CD14-positive monocyte (primary cell): ENCODE results near the gene MACROD2. TPM values are rescaled to one million over a fixed set of nuclear protein-coding genes. Genes with fewer than 3 reads are reported as not detected.

Experiments used
- DNase-seq, 3 donors: peaks; one replicate each; pipeline ENCODE4 v3.0.0-alpha.2; 2011 to 2022
- H2AFZ ChIP-seq: 2 replicates; pipeline ENCODE4 v1.6.0; 2012; ENCODE audit warnings: mild to moderate bottlenecking, low read depth, low read length, inconsistent platforms; ENCODE audit not compliant: insufficient read depth, poor library complexity, severe bottlenecking
- H3K27ac ChIP-seq, 2 donors: 1 replicate in 1 of 2; 2 replicates in 1 of 2; pipeline ENCODE4 v1.5.1; 2012 to 2013; ENCODE audit warnings: low read length in 2 of 2, control low read depth in 1 of 2, inconsistent platforms in 1 of 2, low read depth in 1 of 2, mild to moderate bottlenecking in 1 of 2
- H3K27me3 ChIP-seq, 2 donors: one replicate each; pipeline versions ENCODE4 v1.6.0 to v1.6.1; 2011 to 2013; ENCODE audit warnings: low read length in 2 of 2; ENCODE audit not compliant: control insufficient read depth in 2 of 2, insufficient read depth in 2 of 2
- H3K36me3 ChIP-seq, 2 donors: replicated peaks in 1 of 2; 1 replicate in 1 of 2; 2 replicates in 1 of 2; pipeline versions ENCODE4 v1.5.1 to v1.6.1; 2012 to 2013; ENCODE audit warnings: low read length in 2 of 2, control low read depth in 1 of 2, inconsistent platforms in 1 of 2, mild to moderate bottlenecking in 1 of 2; ENCODE audit not compliant: insufficient read depth in 2 of 2, control insufficient read depth in 1 of 2
- H3K4me1 ChIP-seq, 2 donors: 1 replicate in 1 of 2; 2 replicates in 1 of 2; pipeline versions ENCODE4 v1.5.1 to v1.6.1; 2012 to 2013; ENCODE audit warnings: low read length in 2 of 2, control low read depth in 1 of 2, inconsistent platforms in 1 of 2, mild to moderate bottlenecking in 1 of 2, moderate library complexity in 1 of 2; ENCODE audit not compliant: insufficient read depth in 2 of 2, control insufficient read depth in 1 of 2
- H3K4me2 ChIP-seq: replicated peaks from 2 replicates; pipeline ENCODE3; 2012; ENCODE audit warnings: low read length, moderate library complexity, mild to moderate bottlenecking; ENCODE audit not compliant: poor library complexity, severe bottlenecking; ENCODE audit errors: extremely low read depth
- H3K4me3 ChIP-seq, 3 experiments: fragments of 200-600 bp in 1 of 3; sonication (generic) in 1 of 3; replicated peaks in 1 of 3; 1 replicate in 2 of 3; 2 replicates in 1 of 3; pipeline ENCODE4 v1.5.1; 2011 to 2013; ENCODE audit warnings: low read length in 3 of 3, mild to moderate bottlenecking in 3 of 3, control low read depth in 2 of 3, low read depth in 2 of 3, inconsistent platforms in 1 of 3, moderate library complexity in 1 of 3
- H3K79me2 ChIP-seq: 2 replicates; pipeline ENCODE4 v1.6.0; 2012; ENCODE audit warnings: mild to moderate bottlenecking, control low read depth, inconsistent platforms, low read length, moderate library complexity; ENCODE audit not compliant: insufficient read depth
- H3K9ac ChIP-seq: 2 replicates; pipeline ENCODE4 v1.6.0; 2017; ENCODE audit warnings: low read length, mild to moderate bottlenecking; ENCODE audit not compliant: insufficient read depth, poor library complexity, severe bottlenecking
- H3K9me3 ChIP-seq, 2 donors: replicated peaks in 1 of 2; 1 replicate in 1 of 2; 2 replicates in 1 of 2; pipeline versions ENCODE4 v1.5.1 to v1.6.1; 2012 to 2013; ENCODE audit warnings: low read length in 2 of 2, control low read depth in 1 of 2; ENCODE audit not compliant: control insufficient read depth in 1 of 2, insufficient read depth in 1 of 2
- H4K20me1 ChIP-seq: 2 replicates; pipeline ENCODE4 v1.6.0; 2012; ENCODE audit warnings: mild to moderate bottlenecking, low read length, control low read depth, moderate library complexity; ENCODE audit not compliant: insufficient read depth
- H3K27ac Mint-ChIP-seq, 7 donors: one replicate each; pipeline ENCODE4 v1.8.0; 2020; ENCODE audit warnings: mild to moderate bottlenecking in 7 of 7, mixed read lengths in 7 of 7, moderate library complexity in 6 of 7, inconsistent platforms in 2 of 7
- H3K27me3 Mint-ChIP-seq, 3 donors: one replicate each; pipeline ENCODE4 v1.8.0; 2021 to 2022; ENCODE audit warnings: low read depth in 3 of 3, mild to moderate bottlenecking in 3 of 3, mixed read lengths in 3 of 3, moderate library complexity in 3 of 3, inconsistent platforms in 1 of 3
- H3K36me3 Mint-ChIP-seq, 2 donors: one replicate each; pipeline ENCODE4 v1.8.0; 2020; ENCODE audit warnings: mixed read lengths in 2 of 2, inconsistent platforms in 1 of 2, mild to moderate bottlenecking in 1 of 2
- H3K4me1 Mint-ChIP-seq: one replicate; pipeline ENCODE4 v1.8.0; 2020; ENCODE audit warnings: mild to moderate bottlenecking, mixed read lengths
- H3K4me3 Mint-ChIP-seq, 2 donors: one replicate each; pipeline ENCODE4 v1.8.0; 2020; ENCODE audit warnings: mild to moderate bottlenecking in 2 of 2, mixed read lengths in 2 of 2, moderate library complexity in 1 of 2
- H3K9me3 Mint-ChIP-seq, 7 donors: one replicate each; pipeline ENCODE4 v1.8.0; 2020 to 2022; ENCODE audit warnings: mixed read lengths in 7 of 7, mild to moderate bottlenecking in 6 of 7, moderate library complexity in 6 of 7, inconsistent platforms in 2 of 7
- WGBS: methylation state at CpG from one replicate; pipeline ENCODE4 v1.1.5; 2013; ENCODE audit warnings: missing lambda C conversion rate; ENCODE audit not compliant: insufficient coverage; 5-methylcytosine and 5-hydroxymethylcytosine counted together
- intact Hi-C, 2 donors: fragments of 100-400 bp; cut with micrococcal nuclease; formaldehyde crosslinking; loops; one replicate each; pipeline versions ENCODE4 v1.15.0 to v1.15.1; 2023
- polyA plus RNA-seq, 3 donors: library from polyadenylated mRNA; depleted of rRNA in 1 of 3; unstranded in 2 of 3; stranded (reverse) in 1 of 3; fragments of 300-500 nt in 2 of 3; fragments of >200 nt in 1 of 3; fragmentation: Illumina TruSeq in 2 of 3; gene quantifications; 1 replicate in 2 of 3; 2 replicates in 1 of 3; pipeline ENCODE4 v1.2.3, GENCODE V29; 2012 to 2021
- TF ChIP-seq, protein P1 (sequence below): fragments of 200-600 bp; IDR thresholded peaks from one replicate; pipeline ENCODE4 v1.8.0; 2022; ENCODE audit warnings: antibody characterized with exemption, mild to moderate bottlenecking

MACROD2 gene
- polyA plus RNA-seq, 3 donors, result 0.23 TPM; not detected in 2

DNA sequence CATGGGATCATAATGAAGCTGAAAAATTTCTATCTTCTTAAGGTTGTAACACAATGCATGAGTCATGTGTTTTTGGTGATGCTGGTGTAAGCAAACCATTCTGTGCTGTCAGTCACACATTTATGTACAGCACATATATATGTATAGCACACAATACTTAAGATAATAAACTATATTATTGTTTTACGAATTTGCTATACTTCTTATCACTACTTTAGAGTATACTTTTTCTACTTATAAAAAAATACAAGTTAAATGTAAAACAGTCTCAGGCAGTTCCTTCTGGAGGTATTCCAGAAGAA, 1262.2 kb downstream of the MACROD2 start:
- H3K27ac Mint-ChIP-seq, result no peak overlapping the region
- DNase-seq, result no peak
- Histone ChIP-seq H2AFZ (no peak overlapping the region), H3K4me3 (no peak overlapping the region), H3K79me2 (no peaks in the 10 kb centered on the region), H3K9me3 (no peaks in the 10 kb centered on the region), H4K20me1 (no peaks in the 10 kb centered on the region), H3K36me3 (no peaks in the 10 kb centered on the region), H3K27me3 (no peaks in the 10 kb centered on the region), H3K27ac (no peak overlapping the region), H3K4me1 (no peaks in the 10 kb centered on the region), H3K9ac (no peak overlapping the region), H3K4me2 (no peak overlapping the region)
- H3K4me3 Mint-ChIP-seq, result no peak overlapping the region
- no peaks in the 10 kb centered on the region for H3K36me3 Mint-ChIP-seq
- intact Hi-C loops, result no loop called here
- TF ChIP-seq, protein P1, sequence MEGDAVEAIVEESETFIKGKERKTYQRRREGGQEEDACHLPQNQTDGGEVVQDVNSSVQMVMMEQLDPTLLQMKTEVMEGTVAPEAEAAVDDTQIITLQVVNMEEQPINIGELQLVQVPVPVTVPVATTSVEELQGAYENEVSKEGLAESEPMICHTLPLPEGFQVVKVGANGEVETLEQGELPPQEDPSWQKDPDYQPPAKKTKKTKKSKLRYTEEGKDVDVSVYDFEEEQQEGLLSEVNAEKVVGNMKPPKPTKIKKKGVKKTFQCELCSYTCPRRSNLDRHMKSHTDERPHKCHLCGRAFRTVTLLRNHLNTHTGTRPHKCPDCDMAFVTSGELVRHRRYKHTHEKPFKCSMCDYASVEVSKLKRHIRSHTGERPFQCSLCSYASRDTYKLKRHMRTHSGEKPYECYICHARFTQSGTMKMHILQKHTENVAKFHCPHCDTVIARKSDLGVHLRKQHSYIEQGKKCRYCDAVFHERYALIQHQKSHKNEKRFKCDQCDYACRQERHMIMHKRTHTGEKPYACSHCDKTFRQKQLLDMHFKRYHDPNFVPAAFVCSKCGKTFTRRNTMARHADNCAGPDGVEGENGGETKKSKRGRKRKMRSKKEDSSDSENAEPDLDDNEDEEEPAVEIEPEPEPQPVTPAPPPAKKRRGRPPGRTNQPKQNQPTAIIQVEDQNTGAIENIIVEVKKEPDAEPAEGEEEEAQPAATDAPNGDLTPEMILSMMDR, result no peak
- no peaks in the 10 kb centered on the region for H3K4me1 Mint-ChIP-seq
- H3K9me3 Mint-ChIP-seq, result peaks cover 0 to 2% (median 0%) of the 10 kb centered on the region in 7 donors
- H3K27me3 Mint-ChIP-seq, result no peaks in the 10 kb centered on the region
- WGBS, result no CpG with 5 or more reads among the region's 1 CpG

DNA sequence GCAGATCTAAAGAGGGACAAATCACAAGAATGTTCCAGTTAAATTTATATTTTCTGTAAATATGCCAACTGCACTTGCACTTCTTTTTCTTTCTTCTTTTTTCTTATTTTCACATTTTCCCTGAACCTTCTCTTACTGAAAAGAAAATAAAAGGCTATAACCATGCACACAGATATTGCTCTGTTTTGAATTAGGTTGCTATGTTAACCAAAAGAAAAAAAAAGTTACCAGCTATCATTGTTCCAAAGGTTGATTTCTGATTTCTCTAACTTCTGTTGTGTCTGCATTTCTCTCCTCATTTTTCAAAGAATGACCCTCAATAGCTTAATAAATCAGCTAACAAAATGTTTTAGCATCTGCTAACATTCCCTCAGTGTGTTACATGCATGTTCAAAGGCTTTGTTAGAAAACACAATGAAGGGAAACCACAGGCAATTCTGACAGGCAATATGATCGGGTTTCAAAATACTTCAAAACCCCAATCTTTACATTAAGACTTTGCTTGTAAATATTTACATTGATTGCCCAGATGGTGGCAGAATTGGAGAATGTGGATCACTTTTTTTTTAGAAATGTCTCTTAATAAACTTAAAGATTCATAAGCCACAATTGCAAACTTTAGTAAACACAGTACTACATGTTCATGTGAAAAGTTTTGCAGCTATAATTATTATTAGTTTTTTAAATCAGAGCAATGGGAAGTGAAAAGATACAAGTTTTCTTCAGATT, 1270.4 kb downstream of the MACROD2 start:
- Histone ChIP-seq H3K27me3 (no peaks in the 10 kb centered on the region), H3K36me3 (no peaks in the 10 kb centered on the region), H3K9ac (no peak overlapping the region), H3K79me2 (no peaks in the 10 kb centered on the region), H2AFZ (no peak overlapping the region), H3K27ac (no peak overlapping the region), H3K9me3 (no peaks in the 10 kb centered on the region), H3K4me3 (no peak overlapping the region), H3K4me1 (no peaks in the 10 kb centered on the region), H3K4me2 (no peak overlapping the region), H4K20me1 (no peaks in the 10 kb centered on the region)
- H3K9me3 Mint-ChIP-seq, result peaks cover 0 to 3% (median 2%) of the 10 kb centered on the region in 7 donors
- H3K4me3 Mint-ChIP-seq, result no peak overlapping the region
- no peak for DNase-seq
- intact Hi-C loops, result no loop called here
- no CpG with 5 or more reads among the region's 1 CpG for WGBS
- peaks cover 0 to 6% (median 1%) of the 10 kb centered on the region in 3 donors for H3K27me3 Mint-ChIP-seq
- H3K27ac Mint-ChIP-seq, result no peak overlapping the region
- no peaks in the 10 kb centered on the region for H3K36me3 Mint-ChIP-seq
- H3K4me1 Mint-ChIP-seq, result peaks cover 4% of the 10 kb centered on the region
- TF ChIP-seq, protein P1, result no peak
